GM12878 (cell line): ENCODE measurements around the gene PPP4R4. TPM values are rescaled to one million over a fixed set of nuclear protein-coding genes. Genes with fewer than 3 reads are reported as not detected.

Experiments used
- ATAC-seq: fragments of 200-7000 bp; cut with Tn5 transposase; 3 replicates; pipeline ENCODE4 v1.9.1; 2020; ENCODE audit warnings: mild to moderate bottlenecking, moderate library complexity
- BruUV-seq: library from RNA; stranded (reverse); fragments of 400-500 nt; replicated peaks from 2 replicates; lab custom pipeline; 2021; lab: Mats Ljungman, UMichigan
- CTCF ChIA-PET: fragments of 300-600 bp; sonication (Branson Sonifier 250); formaldehyde crosslinking; extraction: SDS; loops from one replicate; lab custom pipeline; 2021; ENCODE audit warnings: inconsistent platforms; lab: Yijun Ruan, JAX
- POLR2A ChIA-PET: fragments of 350-600 bp; formaldehyde crosslinking; extraction: SDS; loops from one replicate; lab custom pipeline; 2021; ENCODE audit warnings: inconsistent platforms; lab: Charles Lee
- RAD21 ChIA-PET: fragments of 300-600 bp; sonication (Branson Sonifier 250); formaldehyde crosslinking; loops from one replicate; lab custom pipeline; 2023; ENCODE audit warnings: antibody characterized with exemption; ENCODE audit not compliant: unreplicated experiment; lab: Charles Lee
- SMC1A ChIA-PET: fragments of 300-600 bp; sonication (Branson Sonifier 250); formaldehyde crosslinking; loops from one replicate; lab custom pipeline; 2023; ENCODE audit not compliant: unreplicated experiment, uncharacterized antibody; lab: Charles Lee
- DNase-seq: peaks from one replicate; pipeline ENCODE4 v3.0.0-alpha.2; 2011; ENCODE audit warnings: low read depth, low spot score
- FAIRE-seq: peaks from 3 replicates; lab custom pipeline; 2011; peaks lifted over from hg19 to GRCh38; lab: Jason Lieb, UNC
- H2AFZ ChIP-seq: 2 replicates; pipeline ENCODE4 v1.6.0; 2011; ENCODE audit warnings: low read depth, low read length, control low read depth; ENCODE audit not compliant: control insufficient read depth
- H3K27ac ChIP-seq: 2 replicates; pipeline ENCODE4 v1.5.1; 2011; ENCODE audit warnings: control low read depth; ENCODE audit not compliant: control insufficient read depth, insufficient read depth
- H3K27me3 ChIP-seq, 2 experiments: replicated peaks in 1 of 2; 2 replicates each; pipeline versions ENCODE4 v1.6.0 to v1.6.1; 2011; ENCODE audit warnings: low read length in 1 of 2; ENCODE audit not compliant: control insufficient read depth in 2 of 2, insufficient read depth in 2 of 2
- H3K36me3 ChIP-seq, 2 experiments: 2 replicates each; pipeline ENCODE4 v1.5.1; 2011; ENCODE audit warnings: low read length in 1 of 2; ENCODE audit not compliant: control insufficient read depth in 2 of 2, insufficient read depth in 2 of 2
- H3K4me1 ChIP-seq: 2 replicates; pipeline ENCODE4 v1.6.1; 2011; ENCODE audit warnings: mild to moderate bottlenecking, low read length, moderate library complexity, mixed read lengths; ENCODE audit not compliant: control insufficient read depth, insufficient read depth
- H3K4me2 ChIP-seq: 2 replicates; pipeline ENCODE4 v1.6.0; 2011; ENCODE audit warnings: control low read depth; ENCODE audit not compliant: control insufficient read depth, insufficient read depth
- H3K4me3 ChIP-seq: fragments of 200-600 bp; sonication (generic); 2 replicates; pipeline ENCODE4 v1.5.1; 2016
- H3K79me2 ChIP-seq: 2 replicates; pipeline ENCODE4 v1.6.0; 2011; ENCODE audit warnings: low read length; ENCODE audit not compliant: control insufficient read depth, insufficient read depth
- H3K9ac ChIP-seq: 2 replicates; pipeline ENCODE4 v1.8.0; 2011; ENCODE audit warnings: low read length, control low read depth, mixed read lengths; ENCODE audit not compliant: control insufficient read depth, insufficient read depth
- H3K9me3 ChIP-seq: replicated peaks from 3 replicates; pipeline ENCODE4 v1.5.1; 2011; ENCODE audit warnings: mild to moderate bottlenecking, low read length; ENCODE audit not compliant: control insufficient read depth, insufficient read depth
- H4K20me1 ChIP-seq: 2 replicates; pipeline ENCODE4 v1.6.0; 2011; ENCODE audit not compliant: control insufficient read depth, insufficient read depth
- FOXK2 ChIP-seq: fragments of 450-650 bp; IDR thresholded peaks from 2 replicates; pipeline ENCODE4 v1.6.1; 2017; ENCODE audit warnings: mild to moderate bottlenecking, moderate library complexity
- JUND ChIP-seq: IDR thresholded peaks from 2 replicates; pipeline ENCODE4 v1.6.1; 2012; ENCODE audit warnings: low read depth, mild to moderate bottlenecking, low read length, improper control_type of control experiment, moderate library complexity
- MYC ChIP-seq: IDR thresholded peaks from 2 replicates; pipeline ENCODE4 v1.6.1; 2011; ENCODE audit warnings: mild to moderate bottlenecking, low read length, moderate library complexity, inconsistent platforms; ENCODE audit not compliant: insufficient read depth, insufficient replicate concordance, insufficient read length, severe bottlenecking
- POLR2A ChIP-seq: IDR thresholded peaks from 2 replicates; pipeline ENCODE4 v1.6.1; 2011; ENCODE audit warnings: low read depth, mild to moderate bottlenecking, low read length
- ZBTB40 ChIP-seq: fragments of 450-650 bp; IDR thresholded peaks from 2 replicates; pipeline ENCODE4 v1.6.1; 2016; ENCODE audit warnings: mild to moderate bottlenecking, moderate library complexity, borderline replicate concordance
- WGBS: methylation state at CpG from one replicate; pipeline ENCODE4 v1.1.6; 2016; ENCODE audit warnings: low lambda C conversion rate; ENCODE audit not compliant: insufficient replicate concordance, insufficient coverage; ENCODE audit errors: missing lambda C conversion rate; 5-methylcytosine and 5-hydroxymethylcytosine counted together
- in situ Hi-C: fragments of 300-500 bp; cut with MboI; formaldehyde crosslinking; loops from 9 replicates; pipeline ENCODE4 v1.14.3; 2018; ENCODE audit warnings: mixed read lengths
- intact Hi-C: fragments of 100-400 bp; cut with micrococcal nuclease; formaldehyde crosslinking; loops from one replicate; pipeline ENCODE4 v1.14.2; 2022; ENCODE audit not compliant: unreplicated experiment
- polyA plus RNA-seq, 11 experiments: library from polyadenylated mRNA; depleted of rRNA in 4 of 11; unstranded in 6 of 11; stranded (reverse) in 5 of 11; fragments of >200 nt; fragmentation: Nextera tagmentation in 4 of 11; fragmentation: Illumina TruSeq in 1 of 11; extraction: Ambion mirVana in 4 of 11; extraction: Trizol in 1 of 11; gene quantifications; 1 replicate in 1 of 11; 2 replicates in 10 of 11; pipeline versions ENCODE4 v1.2.1 to v1.2.3, GENCODE V29; 2011 to 2016; ENCODE audit warnings: inconsistent platforms in 2 of 11, missing spikeins in 2 of 11, low read depth in 1 of 11
- total RNA-seq, 4 experiments: library from RNA; depleted of rRNA in 3 of 4; stranded (reverse); fragments of >200 nt in 3 of 4; fragmentation: Illumina TruSeq in 1 of 4; extraction: Trizol in 1 of 4; gene quantifications; 2 replicates each; pipeline versions ENCODE4 v1.2.1 to v1.2.3, GENCODE V29; 2013 to 2021
- TF ChIP-seq, protein P1 (sequence below): fragments of 450-650 bp; IDR thresholded peaks from 2 replicates; pipeline ENCODE4 v1.6.1; 2017; ENCODE audit warnings: borderline replicate concordance

Gene PPP4R4
- total and polyA plus RNA-seq, 10 of the 15 experiments (the other 5 are each of a cell fraction or from before 2014, with no cell fraction given) = 0.01 to 0.13 (median 0.08) TPM; not detected in 4

DNA sequence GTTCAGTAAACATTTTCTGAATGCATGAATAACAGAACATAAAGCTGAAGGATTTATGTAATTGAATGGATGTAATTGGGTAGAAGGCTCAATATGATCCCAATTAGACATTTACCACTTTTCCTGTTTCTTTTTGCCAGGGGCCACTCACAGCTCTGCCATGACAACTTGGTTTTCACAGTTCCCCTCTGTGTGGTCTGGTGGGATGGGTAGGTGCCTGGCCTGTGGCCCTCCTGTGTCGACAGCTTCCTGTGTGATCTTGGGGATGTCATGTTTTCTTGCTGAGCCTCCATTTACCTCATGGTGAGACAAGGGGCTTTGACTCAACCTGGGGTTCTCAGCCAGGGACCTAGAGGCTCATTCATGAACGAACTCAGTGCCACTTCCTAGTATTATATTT, 131.5 kb downstream of the PPP4R4 start:
- in situ Hi-C loops (no loop called here), intact Hi-C loops (no loop called here)
- no peak overlapping the region for H3K4me3 ChIP-seq
- SMC1A ChIA-PET = interaction anchor here (1.4 kb wide), 2 partner anchors 11 to 19 kb away, joined by 3 read pairs; no protein-coding TSS in a partner anchor
- no peaks in the 10 kb centered on the region for H3K79me2 ChIP-seq
- WGBS = 20% methylated on average over 2 of the region's 2 CpGs
- H3K4me2 ChIP-seq = no peak overlapping the region
- POLR2A ChIA-PET = no interaction called here
- no peaks in the 10 kb centered on the region for H3K27me3 ChIP-seq
- no peak overlapping the region for H3K27ac ChIP-seq
- ATAC-seq = no peak
- no peak overlapping the region for H3K9ac ChIP-seq
- RAD21 ChIA-PET = interaction anchor here (0.6 kb wide), 1 partner anchor 228 kb away, joined by 3 read pairs; no protein-coding TSS in a partner anchor
- no TSS peak for BruUV-seq
- no peaks in the 10 kb centered on the region for H3K4me1 ChIP-seq
- no peaks in the 10 kb centered on the region; the same call in 2 of the 3 replicates for H3K9me3 ChIP-seq
- H4K20me1 ChIP-seq = no peaks in the 10 kb centered on the region
- no peak overlapping the region for H2AFZ ChIP-seq
- no peak for TF ChIP-seq POLR2A
- TF ChIP-seq, protein P1, sequence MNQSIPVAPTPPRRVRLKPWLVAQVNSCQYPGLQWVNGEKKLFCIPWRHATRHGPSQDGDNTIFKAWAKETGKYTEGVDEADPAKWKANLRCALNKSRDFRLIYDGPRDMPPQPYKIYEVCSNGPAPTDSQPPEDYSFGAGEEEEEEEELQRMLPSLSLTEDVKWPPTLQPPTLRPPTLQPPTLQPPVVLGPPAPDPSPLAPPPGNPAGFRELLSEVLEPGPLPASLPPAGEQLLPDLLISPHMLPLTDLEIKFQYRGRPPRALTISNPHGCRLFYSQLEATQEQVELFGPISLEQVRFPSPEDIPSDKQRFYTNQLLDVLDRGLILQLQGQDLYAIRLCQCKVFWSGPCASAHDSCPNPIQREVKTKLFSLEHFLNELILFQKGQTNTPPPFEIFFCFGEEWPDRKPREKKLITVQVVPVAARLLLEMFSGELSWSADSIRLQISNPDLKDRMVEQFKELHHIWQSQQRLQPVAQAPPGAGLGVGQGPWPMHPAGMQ = no peak
- TF ChIP-seq MYC = no peak
- TF ChIP-seq JUND = no peak
- no peak for TF ChIP-seq FOXK2
- no peak for TF ChIP-seq ZBTB40
- TF ChIP-seq, all 136 proteins: peak for 0
- DNase-seq = no peak
- H3K36me3 ChIP-seq = no peaks in the 10 kb centered on the region
- CTCF ChIA-PET = interaction anchor here (0.6 to 0.9 kb wide), 2 partner anchors 126 to 174 kb away, joined by 3 to 4 read pairs; no protein-coding TSS in a partner anchor
- no peak for FAIRE-seq
